K562 (cell line): ENCODE data around the gene CD320. TPM values are rescaled to one million over a fixed set of nuclear protein-coding genes. Genes with fewer than 3 reads are reported as not detected.

Experiments used
- ARID2 ChIP-seq: fragments of 450-650 bp; IDR thresholded peaks from 2 replicates; pipeline ENCODE4 v1.6.1; 2017; ENCODE audit warnings: antibody characterized with exemption, mild to moderate bottlenecking
- CBX5 ChIP-seq: IDR thresholded peaks from 2 replicates; pipeline ENCODE4 v1.6.1; 2014; ENCODE audit warnings: low read depth, borderline replicate concordance
- CREB1 ChIP-seq, 2 experiments: sonication (generic) in 1 of 2; formaldehyde crosslinking in 1 of 2; IDR thresholded peaks; 2 replicates each; pipeline versions ENCODE4 v1.6.1 to v1.8.0; 2012 to 2022; ENCODE audit warnings: inconsistent platforms in 1 of 2, mild to moderate bottlenecking in 1 of 2, missing genetic modification reagents in 1 of 2, moderate library complexity in 1 of 2
- DPF2 ChIP-seq: fragments of 450-650 bp; IDR thresholded peaks from 2 replicates; pipeline ENCODE4 v1.6.1; 2016
- EP400 ChIP-seq: fragments of 450-650 bp; IDR thresholded peaks from 2 replicates; pipeline ENCODE4 v1.6.1; 2017; ENCODE audit warnings: antibody characterized with exemption, mild to moderate bottlenecking, moderate library complexity
- HDAC3 ChIP-seq: fragments of 450-650 bp; IDR thresholded peaks from 2 replicates; pipeline ENCODE4 v1.6.1; 2018; ENCODE audit warnings: borderline replicate concordance, mild to moderate bottlenecking, moderate library complexity; ENCODE audit not compliant: partially characterized antibody
- HLTF ChIP-seq: fragments of 450-650 bp; IDR thresholded peaks from 2 replicates; pipeline ENCODE4 v1.6.1; 2016
- ILK ChIP-seq: fragments of 450-650 bp; IDR thresholded peaks from 2 replicates; pipeline ENCODE4 v1.6.1; 2016; ENCODE audit warnings: missing genetic modification characterization, low read depth, mild to moderate bottlenecking, missing compliant biosample characterization, moderate library complexity, borderline replicate concordance
- NONO ChIP-seq, 2 experiments: fragments of 200-400 bp in 1 of 2; fragments of 450-650 bp in 1 of 2; formaldehyde crosslinking in 1 of 2; IDR thresholded peaks; 2 replicates each; pipeline ENCODE4 v1.6.1; 2017; ENCODE audit warnings: low read depth in 2 of 2, mild to moderate bottlenecking in 2 of 2, moderate library complexity in 2 of 2, low read length in 1 of 2
- NR2C1 ChIP-seq, 2 experiments: fragments of 450-650 bp; IDR thresholded peaks; 2 replicates each; pipeline ENCODE4 v1.6.1; 2017; ENCODE audit warnings: mild to moderate bottlenecking in 2 of 2, antibody characterized with exemption in 1 of 2, inconsistent platforms in 1 of 2, missing compliant biosample characterization in 1 of 2, missing genetic modification characterization in 1 of 2
- RBFOX2 ChIP-seq: fragments of 200-400 bp; formaldehyde crosslinking; IDR thresholded peaks from 2 replicates; pipeline ENCODE4 v1.6.1; 2017; ENCODE audit warnings: low read depth, mild to moderate bottlenecking, low read length, moderate library complexity
- SIN3B ChIP-seq: fragments of 450-650 bp; IDR thresholded peaks from 2 replicates; pipeline ENCODE4 v1.6.1; 2017; ENCODE audit warnings: low read depth, mild to moderate bottlenecking, moderate library complexity
- U2AF2 ChIP-seq: fragments of 200-400 bp; formaldehyde crosslinking; optimal IDR thresholded peaks from 2 replicates; pipeline ENCODE3; 2017; ENCODE audit warnings: low read depth, mild to moderate bottlenecking, low read length
- XRCC3 ChIP-seq: fragments of 450-650 bp; IDR thresholded peaks from 2 replicates; pipeline ENCODE4 v1.6.1; 2017; ENCODE audit warnings: mild to moderate bottlenecking, moderate library complexity
- ZNF316 ChIP-seq: fragments of 450-650 bp; IDR thresholded peaks from 2 replicates; pipeline ENCODE4 v1.6.1; 2016
- ZNF584 ChIP-seq: fragments of 200-800 bp; sonication (Bioruptor generic); IDR thresholded peaks from 2 replicates; pipeline ENCODE4 v1.6.1; 2016; ENCODE audit warnings: low read depth, mild to moderate bottlenecking, missing genetic modification characterization, missing compliant biosample characterization
- polyA plus RNA-seq, 8 experiments: library from polyadenylated mRNA; depleted of rRNA in 4 of 8; stranded (reverse) in 5 of 8; unstranded in 3 of 8; fragments of >200 nt; fragmentation: Nextera tagmentation in 2 of 8; fragmentation: Illumina TruSeq in 1 of 8; extraction: Ambion mirVana in 2 of 8; extraction: Trizol in 1 of 8; gene quantifications; 2 replicates each; pipeline versions ENCODE4 v1.2.1 to v1.2.3, GENCODE V29; 2011 to 2014; ENCODE audit warnings: inconsistent platforms in 1 of 8, missing spikeins in 1 of 8
- total RNA-seq, 7 experiments: library from RNA; depleted of rRNA in 6 of 7; stranded (reverse); fragments of >200 nt in 6 of 7; fragmentation: Illumina TruSeq in 2 of 7; extraction: Trizol in 2 of 7; gene quantifications; 2 replicates each; pipeline versions ENCODE4 v1.2.1 to v1.2.3, GENCODE V29; 2011 to 2021; ENCODE audit warnings: low replicate concordance in 1 of 7
- TF ChIP-seq, protein P1 (sequence below), 2 experiments: fragments of 450-650 bp in 1 of 2; sonication (generic) in 1 of 2; formaldehyde crosslinking in 1 of 2; IDR thresholded peaks in 1 of 2; conservative IDR thresholded peaks in 1 of 2; 2 replicates each; pipeline versions ENCODE4 v1.6.1 to v1.8.1; 2016 to 2023; ENCODE audit warnings: mild to moderate bottlenecking in 2 of 2, moderate library complexity in 2 of 2, inconsistent platforms in 1 of 2, missing genetic modification reagents in 1 of 2
- TF ChIP-seq, protein P2 (sequence below): conservative IDR thresholded peaks from 2 replicates; pipeline ENCODE4 v1.6.1; 2011; ENCODE audit warnings: low read depth, mild to moderate bottlenecking, low read length; ENCODE audit not compliant: control insufficient read depth
- TF ChIP-seq, protein P3 (sequence below): fragments of 450-650 bp; IDR thresholded peaks from 2 replicates; pipeline ENCODE4 v1.6.1; 2018; ENCODE audit not compliant: partially characterized antibody
- TF ChIP-seq, protein P4 (sequence below): fragments of 250-450 bp; sonication (Bioruptor Pico); IDR thresholded peaks from 2 replicates; pipeline ENCODE4 v1.8.0; 2022; ENCODE audit warnings: inconsistent platforms, mild to moderate bottlenecking, moderate library complexity, borderline replicate concordance

CD320 gene
- total and polyA plus RNA-seq, 9 of the 15 experiments (the other 6 are each of a cell fraction or from before 2014, with no cell fraction given) = 0.45 to 94.5 (median 34.4) TPM

DNA sequence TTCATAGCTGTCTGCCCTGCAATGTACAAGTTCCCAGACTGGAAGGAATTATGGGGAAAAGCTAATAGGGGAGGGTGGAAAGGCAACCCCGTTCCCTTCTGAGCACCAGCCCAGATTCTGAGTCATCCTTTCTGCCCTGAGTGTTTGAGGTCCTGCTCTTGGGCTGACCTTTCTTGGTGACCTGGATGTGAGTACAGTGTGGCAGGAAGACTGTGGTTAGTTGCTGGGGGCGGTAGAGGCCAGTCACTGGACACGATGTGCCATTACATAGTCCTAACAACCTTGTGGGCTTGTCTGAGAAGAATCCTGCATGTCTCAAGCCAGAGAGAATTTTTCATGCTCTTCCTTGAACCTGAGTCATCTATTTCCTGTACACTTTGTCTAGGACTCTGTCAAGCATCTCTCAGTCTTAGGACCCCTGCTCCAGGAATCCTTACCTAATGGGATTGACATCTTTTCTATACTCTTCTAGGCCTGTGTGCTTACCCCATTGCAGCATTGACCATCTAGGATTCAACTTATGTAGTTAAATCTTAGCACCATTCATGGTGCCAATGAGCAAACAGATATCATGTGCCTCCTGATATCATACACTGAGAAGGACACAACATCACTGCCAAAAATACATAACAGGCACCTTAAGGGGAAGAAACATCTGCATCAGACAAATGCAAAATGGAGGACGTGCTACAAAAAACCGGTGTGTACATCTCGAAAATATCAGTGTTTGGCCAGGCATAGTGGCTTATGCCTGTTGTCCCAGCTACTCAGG is 47.7 kb upstream of the CD320 start (continued):
- TF ChIP-seq HDAC3 = no peak
- no peak for TF ChIP-seq SIN3B
- TF ChIP-seq, protein P1, sequence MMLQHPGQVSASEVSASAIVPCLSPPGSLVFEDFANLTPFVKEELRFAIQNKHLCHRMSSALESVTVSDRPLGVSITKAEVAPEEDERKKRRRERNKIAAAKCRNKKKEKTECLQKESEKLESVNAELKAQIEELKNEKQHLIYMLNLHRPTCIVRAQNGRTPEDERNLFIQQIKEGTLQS (IDR thresholded peaks at IDR 0.05) = peak; percentile 93
- TF ChIP-seq, protein P1 (CRISPR knock-in tag; conservative IDR thresholded peaks at IDR 0.05) = no peak
- no peak for TF ChIP-seq ZNF584
- TF ChIP-seq ZNF316 = peak; percentile 69
- peak; percentile 77 for TF ChIP-seq NR2C1 (IDR thresholded peaks at IDR 0.05)
- peak; percentile 87 for TF ChIP-seq NR2C1 (tag; IDR thresholded peaks at IDR 0.05)
- no peak for TF ChIP-seq HLTF
- no peak for TF ChIP-seq U2AF2
- TF ChIP-seq CBX5 = no peak
- no peak for TF ChIP-seq RBFOX2
- TF ChIP-seq XRCC3 = no peak
- TF ChIP-seq, protein P2, sequence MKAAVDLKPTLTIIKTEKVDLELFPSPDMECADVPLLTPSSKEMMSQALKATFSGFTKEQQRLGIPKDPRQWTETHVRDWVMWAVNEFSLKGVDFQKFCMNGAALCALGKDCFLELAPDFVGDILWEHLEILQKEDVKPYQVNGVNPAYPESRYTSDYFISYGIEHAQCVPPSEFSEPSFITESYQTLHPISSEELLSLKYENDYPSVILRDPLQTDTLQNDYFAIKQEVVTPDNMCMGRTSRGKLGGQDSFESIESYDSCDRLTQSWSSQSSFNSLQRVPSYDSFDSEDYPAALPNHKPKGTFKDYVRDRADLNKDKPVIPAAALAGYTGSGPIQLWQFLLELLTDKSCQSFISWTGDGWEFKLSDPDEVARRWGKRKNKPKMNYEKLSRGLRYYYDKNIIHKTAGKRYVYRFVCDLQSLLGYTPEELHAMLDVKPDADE = no peak
- TF ChIP-seq EP400 = 0 out of 2 replicates have a peak, but pooled peaks have one; percentile 36
- TF ChIP-seq, protein P3, sequence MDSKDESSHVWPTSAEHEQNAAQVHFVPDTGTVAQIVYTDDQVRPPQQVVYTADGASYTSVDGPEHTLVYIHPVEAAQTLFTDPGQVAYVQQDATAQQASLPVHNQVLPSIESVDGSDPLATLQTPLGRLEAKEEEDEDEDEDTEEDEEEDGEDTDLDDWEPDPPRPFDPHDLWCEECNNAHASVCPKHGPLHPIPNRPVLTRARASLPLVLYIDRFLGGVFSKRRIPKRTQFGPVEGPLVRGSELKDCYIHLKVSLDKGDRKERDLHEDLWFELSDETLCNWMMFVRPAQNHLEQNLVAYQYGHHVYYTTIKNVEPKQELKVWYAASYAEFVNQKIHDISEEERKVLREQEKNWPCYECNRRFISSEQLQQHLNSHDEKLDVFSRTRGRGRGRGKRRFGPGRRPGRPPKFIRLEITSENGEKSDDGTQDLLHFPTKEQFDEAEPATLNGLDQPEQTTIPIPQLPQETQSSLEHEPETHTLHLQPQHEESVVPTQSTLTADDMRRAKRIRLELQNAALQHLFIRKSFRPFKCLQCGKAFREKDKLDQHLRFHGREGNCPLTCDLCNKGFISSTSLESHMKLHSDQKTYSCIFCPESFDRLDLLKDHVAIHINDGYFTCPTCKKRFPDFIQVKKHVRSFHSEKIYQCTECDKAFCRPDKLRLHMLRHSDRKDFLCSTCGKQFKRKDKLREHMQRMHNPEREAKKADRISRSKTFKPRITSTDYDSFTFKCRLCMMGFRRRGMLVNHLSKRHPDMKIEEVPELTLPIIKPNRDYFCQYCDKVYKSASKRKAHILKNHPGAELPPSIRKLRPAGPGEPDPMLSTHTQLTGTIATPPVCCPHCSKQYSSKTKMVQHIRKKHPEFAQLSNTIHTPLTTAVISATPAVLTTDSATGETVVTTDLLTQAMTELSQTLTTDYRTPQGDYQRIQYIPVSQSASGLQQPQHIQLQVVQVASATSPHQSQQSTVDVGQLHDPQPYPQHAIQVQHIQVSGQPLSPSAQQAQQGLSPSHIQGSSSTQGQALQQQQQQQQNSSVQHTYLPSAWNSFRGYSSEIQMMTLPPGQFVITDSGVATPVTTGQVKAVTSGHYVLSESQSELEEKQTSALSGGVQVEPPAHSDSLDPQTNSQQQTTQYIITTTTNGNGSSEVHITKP = peak; percentile 44
- TF ChIP-seq, protein P4, sequence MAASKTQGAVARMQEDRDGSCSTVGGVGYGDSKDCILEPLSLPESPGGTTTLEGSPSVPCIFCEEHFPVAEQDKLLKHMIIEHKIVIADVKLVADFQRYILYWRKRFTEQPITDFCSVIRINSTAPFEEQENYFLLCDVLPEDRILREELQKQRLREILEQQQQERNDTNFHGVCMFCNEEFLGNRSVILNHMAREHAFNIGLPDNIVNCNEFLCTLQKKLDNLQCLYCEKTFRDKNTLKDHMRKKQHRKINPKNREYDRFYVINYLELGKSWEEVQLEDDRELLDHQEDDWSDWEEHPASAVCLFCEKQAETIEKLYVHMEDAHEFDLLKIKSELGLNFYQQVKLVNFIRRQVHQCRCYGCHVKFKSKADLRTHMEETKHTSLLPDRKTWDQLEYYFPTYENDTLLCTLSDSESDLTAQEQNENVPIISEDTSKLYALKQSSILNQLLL (CRISPR knock-in tag) = no peak
- TF ChIP-seq ARID2 = no peak
- TF ChIP-seq NONO (IDR thresholded peaks at IDR 0.05; ENCODE audit: low read depth in 2 of 2, low read length in 1 of 2) = no peak
- 0 out of 2 replicates have a peak, but pooled peaks have one; percentile 13 for TF ChIP-seq ILK (tag)
- peak; percentile 84 for TF ChIP-seq DPF2
- TF ChIP-seq CREB1 (IDR thresholded peaks at IDR 0.05) = no peak
- no peak for TF ChIP-seq CREB1 (CRISPR knock-in tag; IDR thresholded peaks at IDR 0.05)
